SH-SY5Y (cell line): ENCODE data around the gene AKAP12.

Experiments used
- GATA2 ChIP-seq: IDR thresholded peaks from 2 replicates; pipeline ENCODE4 v1.6.1; 2011; ENCODE audit warnings: mild to moderate bottlenecking, low read depth, low read length
- GATA3 ChIP-seq: IDR thresholded peaks from 2 replicates; pipeline ENCODE4 v1.6.1; 2011; ENCODE audit warnings: low read depth, mild to moderate bottlenecking, low read length, moderate library complexity

AKAP12 gene

DNA sequence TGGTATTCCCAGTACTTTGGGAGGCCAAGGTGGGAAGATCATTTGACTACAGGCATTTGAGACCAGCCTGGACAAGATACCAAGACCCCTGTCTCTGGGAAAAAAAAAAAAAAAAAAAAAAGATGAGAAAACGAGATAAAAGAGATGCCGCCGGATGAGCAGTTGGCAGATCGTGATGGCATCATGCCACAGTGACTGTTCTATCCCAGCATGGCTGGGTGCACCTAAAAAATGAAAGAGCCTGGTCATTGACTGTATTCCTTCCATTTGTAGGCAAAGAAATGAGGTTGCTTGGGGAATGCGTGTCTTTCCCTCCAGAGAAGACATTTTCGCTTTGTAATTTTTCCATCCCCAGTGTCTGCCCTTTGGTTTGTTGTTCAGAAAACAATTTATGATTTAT lies 12.9 kb downstream of the AKAP12 start:
- TF ChIP-seq GATA3 (no peak), GATA2 (peak; percentile 23; the same call in 1 of the 2 replicates)

GRCh38 chr6:151254451-151255081 lies 14.8 kb downstream of the AKAP12 start:
- TF ChIP-seq GATA3 (no peak), GATA2 (no peak)

DNA sequence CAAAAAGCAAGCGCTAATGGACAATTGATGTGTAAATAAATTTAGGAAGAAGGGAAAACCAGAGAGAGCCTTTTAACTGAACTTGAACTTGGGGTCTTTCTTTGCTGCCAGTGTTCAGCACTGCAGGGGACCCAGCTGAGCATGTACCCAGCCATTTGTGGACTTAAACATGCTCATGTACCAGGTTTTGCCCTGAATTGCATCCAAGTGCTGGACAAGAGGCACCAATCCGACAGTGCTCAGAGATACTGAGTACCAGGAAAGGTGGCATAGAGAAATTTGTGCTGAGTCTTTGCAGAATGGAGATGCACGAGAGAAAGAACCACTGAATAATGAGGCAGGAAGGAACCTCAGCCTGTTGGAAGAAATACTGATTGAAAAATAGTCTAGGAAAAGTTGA lies 16.0 kb downstream of the AKAP12 start:
- TF ChIP-seq GATA3 = no peak
- TF ChIP-seq GATA2 = no peak

DNA sequence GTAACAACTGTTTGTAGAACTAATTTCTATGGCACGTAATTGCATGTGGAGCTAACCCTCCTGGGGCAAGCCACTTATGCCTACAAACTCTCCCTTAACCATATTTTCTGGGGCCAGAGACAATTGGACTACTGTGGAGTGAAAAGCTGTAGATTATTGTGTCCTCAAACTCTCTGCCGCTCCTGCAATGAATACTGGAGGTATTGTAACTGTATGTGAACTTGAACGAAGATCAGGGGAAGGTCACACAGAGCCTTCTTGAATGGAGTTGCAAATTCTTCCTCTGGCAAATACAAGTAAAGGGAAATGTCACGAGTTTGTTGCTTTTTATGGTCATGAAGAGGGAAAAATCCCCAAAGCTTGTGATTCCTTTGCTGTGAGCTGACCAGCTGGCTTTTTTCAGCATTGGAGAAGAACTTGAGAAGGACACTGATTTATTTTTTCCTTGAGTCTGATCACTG lies 18.2 kb downstream of the AKAP12 start:
- TF ChIP-seq GATA2 (no peak), GATA3 (no peak)

DNA sequence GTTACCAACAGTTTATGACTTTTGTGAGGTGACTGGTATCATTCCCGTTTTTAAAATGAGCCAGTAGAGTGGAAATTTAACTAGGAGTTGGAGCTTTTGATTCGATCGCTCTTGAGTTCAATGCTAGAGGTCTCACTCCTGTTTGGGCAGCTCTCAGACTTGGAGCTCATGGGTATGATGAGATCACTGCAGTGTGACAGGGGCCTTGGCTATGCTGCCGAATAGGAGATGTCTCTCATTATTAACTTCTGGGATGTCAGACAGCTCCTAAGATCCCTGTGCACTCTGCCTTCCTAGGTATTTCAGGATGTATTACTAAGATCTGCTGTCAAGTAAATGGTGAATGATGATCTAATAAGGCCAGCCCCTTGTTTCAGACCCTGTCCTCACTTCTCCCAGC lies 20.4 kb downstream of the AKAP12 start:
- TF ChIP-seq GATA3 (no peak), GATA2 (no peak)

GRCh38 chr6:151263035-151263434 lies 23.3 kb downstream of the AKAP12 start:
- TF ChIP-seq GATA2 (no peak), GATA3 (no peak)

GRCh38 chr6:151263967-151264366 lies 24.2 kb downstream of the AKAP12 start:
- TF ChIP-seq GATA3 (no peak), GATA2 (no peak)

GRCh38 chr6:151265282-151265681 lies 25.5 kb downstream of the AKAP12 start:
- TF ChIP-seq GATA3 (no peak), GATA2 (no peak)

DNA sequence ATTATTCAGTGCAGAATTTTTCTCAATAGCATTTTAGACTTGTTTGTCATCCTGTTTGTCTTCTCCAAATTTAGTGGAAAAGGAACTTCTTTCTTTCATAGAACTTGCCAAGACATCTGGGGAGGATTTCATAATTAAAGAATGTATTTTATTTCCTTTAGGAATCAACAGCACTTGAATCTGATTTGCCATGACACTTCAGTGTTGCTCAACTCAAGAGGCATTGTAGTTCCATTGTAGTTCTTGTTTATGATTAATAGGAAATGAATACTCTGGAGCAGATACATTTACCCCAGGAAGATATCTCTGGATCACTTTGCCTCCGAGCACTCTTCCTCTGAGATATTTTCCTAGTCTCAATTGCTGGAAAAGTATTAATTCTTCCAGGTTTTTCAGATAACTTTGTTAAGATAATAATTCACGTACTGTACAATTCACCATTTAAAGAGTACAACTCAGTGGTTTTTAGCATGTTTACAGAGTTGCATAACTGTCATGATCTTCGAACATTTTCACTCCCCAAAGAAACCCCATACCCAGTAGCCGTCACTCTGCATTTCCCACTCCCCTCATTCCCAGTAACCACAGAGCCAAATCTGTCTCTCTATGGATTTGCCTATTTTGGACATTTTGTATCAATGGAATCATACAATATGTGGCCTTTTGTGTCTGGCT lies 29.7 kb downstream of the AKAP12 start:
- TF ChIP-seq GATA3 = no peak
- TF ChIP-seq GATA2 = no peak

DNA sequence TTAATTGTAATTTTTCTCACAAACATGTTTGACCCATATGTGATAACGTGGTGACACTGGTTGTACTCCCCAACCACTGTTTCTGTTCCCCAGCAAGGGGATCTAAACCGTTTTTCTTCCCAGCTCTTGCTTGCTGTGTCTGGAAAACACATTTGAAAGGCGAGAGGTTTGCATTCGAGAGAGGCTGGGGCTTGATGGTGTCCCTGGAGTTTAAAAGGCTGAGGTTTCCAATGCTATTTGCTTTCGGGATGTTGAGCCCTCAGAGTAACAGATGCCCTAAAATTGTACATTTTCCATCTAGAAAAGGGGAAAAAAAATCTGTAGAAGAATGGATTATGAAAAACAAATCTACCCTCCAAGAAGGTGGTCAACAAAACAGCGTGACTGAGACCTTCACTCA lies 35.4 kb downstream of the AKAP12 start:
- no peak for TF ChIP-seq GATA3
- TF ChIP-seq GATA2 = no peak

- no peak for TF ChIP-seq GATA3
- TF ChIP-seq GATA2 = no peak
Measured at GRCh38 chr6:151275566-151275965, 35.8 kb downstream of the AKAP12 start.

DNA sequence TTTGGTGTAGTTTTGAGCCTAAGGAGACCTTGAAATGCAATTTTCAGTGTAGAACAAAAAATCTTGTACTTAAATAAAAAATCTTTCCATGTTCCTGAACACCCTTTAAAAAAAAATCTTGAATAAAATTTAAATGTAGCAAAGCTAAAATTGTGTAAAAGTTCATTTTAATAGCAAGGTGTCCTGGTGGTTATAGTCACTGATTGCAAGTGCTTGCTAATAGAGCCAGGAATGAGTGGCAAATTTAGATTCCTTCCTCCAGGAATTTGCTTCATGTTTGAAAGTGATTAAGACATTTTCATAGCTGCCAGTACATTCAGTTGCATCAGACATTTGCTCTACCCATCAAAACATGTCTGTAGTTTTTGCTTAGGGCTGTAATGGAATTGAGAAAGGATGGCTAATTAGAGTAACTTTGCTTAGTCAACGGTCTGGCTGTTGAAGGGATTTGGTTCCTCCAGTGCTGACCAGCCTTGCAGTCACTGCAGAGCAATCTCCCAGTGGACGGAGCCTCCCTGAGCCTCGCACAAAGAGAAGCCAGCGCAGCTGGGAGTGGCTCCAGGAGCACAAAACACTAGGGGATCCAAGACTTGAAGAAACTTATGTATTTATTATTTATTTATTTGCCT lies 36.5 kb downstream of the AKAP12 start:
- TF ChIP-seq GATA3 (no peak), GATA2 (no peak)

DNA sequence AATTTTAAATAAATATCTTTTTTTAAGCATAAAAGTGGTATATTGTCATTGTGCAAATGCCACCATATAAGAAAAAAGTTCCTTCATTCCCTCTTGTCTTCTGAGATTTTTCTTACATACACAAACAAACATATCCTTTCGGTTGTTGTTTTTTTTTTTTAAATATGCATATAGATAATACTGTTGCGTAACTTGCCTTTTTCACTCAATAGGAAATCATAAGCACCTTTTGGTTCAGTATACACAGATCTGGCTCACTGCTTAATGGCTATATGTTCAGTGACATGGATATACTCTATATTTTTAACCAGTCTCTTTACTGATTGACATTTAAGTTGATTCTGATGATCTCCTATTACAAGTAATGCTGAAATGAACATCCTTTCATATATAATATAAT lies 40.1 kb downstream of the AKAP12 start:
- no peak for TF ChIP-seq GATA2
- TF ChIP-seq GATA3 = no peak

- no peak for TF ChIP-seq GATA2
- no peak for TF ChIP-seq GATA3
Measured at GRCh38 chr6:151280859-151281258, 41.1 kb downstream of the AKAP12 start.

GRCh38 chr6:151284012-151284411 lies 44.2 kb downstream of the AKAP12 start:
- TF ChIP-seq GATA2 (no peak), GATA3 (no peak)

DNA sequence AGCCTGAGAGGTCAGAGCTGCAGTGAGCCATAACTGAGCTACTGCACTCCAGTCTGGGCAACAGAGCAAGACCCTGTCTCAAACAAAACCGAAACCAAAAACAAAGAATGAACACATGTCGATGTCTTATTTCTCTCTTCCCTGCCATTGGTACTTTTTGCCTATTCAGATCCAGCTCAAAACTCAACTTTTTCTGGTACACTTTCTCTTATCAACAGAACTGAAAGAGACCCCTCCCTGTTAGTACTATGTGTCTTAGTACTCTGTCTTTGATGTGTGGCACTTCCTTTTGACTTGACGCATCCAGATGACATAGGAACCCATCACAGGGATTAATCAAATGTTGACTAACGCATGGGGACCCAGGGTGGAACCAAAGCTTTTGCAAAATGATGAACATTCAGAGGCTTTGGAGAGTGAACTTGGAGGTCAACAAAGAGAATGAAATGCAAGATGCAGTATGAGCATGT lies 44.8 kb downstream of the AKAP12 start:
- TF ChIP-seq GATA2 = no peak
- TF ChIP-seq GATA3 = no peak
